Cardiac muscle cell (in vitro differentiated cells and primary cell): Measurements from ENCODE around the gene IGSF9. TPM values are rescaled to one million over a fixed set of nuclear protein-coding genes. Genes with fewer than 3 reads are reported as not detected.
"Not testable (repeated sequence)": the region's sequence is repeated elsewhere in the genome, so short reads cannot be mapped to it uniquely, and the experiment has no call there.

Source experiments
- DNase-seq, 2 donors: peaks; one replicate each; pipeline versions ENCODE4 v3.0.0 to v3.0.0-alpha.2; 2010 to 2017; ENCODE audit warnings: low read depth in 1 of 2, low spot score in 1 of 2
- H3K27ac ChIP-seq: fragments of 200-600 bp; sonication (generic); 2 replicates; pipeline ENCODE4 v1.5.1; 2016
- H3K27me3 ChIP-seq: fragments of 200-600 bp; sonication (generic); 2 replicates; pipeline ENCODE4 v1.6.0; 2016; ENCODE audit warnings: control low read depth
- H3K36me3 ChIP-seq: fragments of 200-600 bp; sonication (generic); 2 replicates; pipeline ENCODE4 v1.5.1; 2016; ENCODE audit warnings: control low read depth
- H3K4me1 ChIP-seq: fragments of 200-600 bp; sonication (generic); 2 replicates; pipeline ENCODE4 v1.8.1; 2017; ENCODE audit warnings: low read depth, mild to moderate bottlenecking, mixed run types
- H3K4me3 ChIP-seq: fragments of 200-600 bp; sonication (generic); 2 replicates; pipeline ENCODE4 v1.5.1; 2016; ENCODE audit warnings: mild to moderate bottlenecking
- H3K9me3 ChIP-seq: fragments of 200-600 bp; sonication (generic); 2 replicates; pipeline ENCODE4 v1.5.1; 2017; ENCODE audit warnings: low read depth, mild to moderate bottlenecking, control low read depth
- polyA plus RNA-seq: library from polyadenylated mRNA; unstranded; fragments of >200 nt; fragmentation: Nextera tagmentation; extraction: Ambion mirVana; gene quantifications from 2 replicates; pipeline ENCODE4 v1.2.1, GENCODE V29; 2016
- total RNA-seq: library from RNA; depleted of rRNA; stranded (reverse); fragments of >200 nt; gene quantifications from 2 replicates; pipeline ENCODE4 v1.2.3, GENCODE V29; 2016
- TF ChIP-seq, protein P1 (sequence below): IDR thresholded peaks from 2 replicates; pipeline ENCODE4 v1.5.1; 2012; ENCODE audit warnings: low read depth, mild to moderate bottlenecking, low read length

IGSF9 gene
- total and polyA plus RNA-seq, 2 experiments from 2014 or later: 1.7 to 2.3 TPM

DNA sequence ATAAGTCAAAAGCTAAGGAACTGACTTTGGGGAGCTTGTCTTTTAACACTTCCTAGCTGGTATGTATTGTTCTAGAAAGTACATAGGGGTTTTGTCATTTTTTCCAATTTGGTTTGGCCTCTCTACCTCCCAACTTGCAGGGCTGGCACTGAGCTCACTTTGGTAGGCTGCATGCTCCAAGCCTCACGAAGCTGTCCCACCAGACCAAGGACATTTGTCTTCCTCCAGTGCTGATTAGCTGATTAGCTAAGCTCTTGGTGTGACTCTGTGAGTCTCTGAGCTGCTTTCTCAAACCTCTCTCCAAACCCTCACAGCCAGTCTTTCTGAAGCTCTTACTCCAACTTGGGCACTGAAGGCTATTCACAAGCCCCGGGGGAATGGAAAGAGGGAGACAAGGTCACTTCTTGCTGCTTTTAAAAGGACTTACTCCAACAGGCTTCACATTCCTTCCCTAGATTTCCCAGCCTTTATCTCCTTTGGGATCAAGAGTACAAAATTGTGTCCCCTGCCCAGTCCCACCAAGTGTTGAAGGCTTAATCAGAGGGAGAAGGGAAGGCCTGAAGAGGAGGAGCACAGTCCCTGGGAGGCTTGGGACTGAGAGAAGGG lies 44.6 kb downstream of the IGSF9 start:
- DNase-seq: no peak
- Histone ChIP-seq H3K9me3 (no peaks in the 10 kb centered on the region), H3K27ac (no peak overlapping the region)

DNA sequence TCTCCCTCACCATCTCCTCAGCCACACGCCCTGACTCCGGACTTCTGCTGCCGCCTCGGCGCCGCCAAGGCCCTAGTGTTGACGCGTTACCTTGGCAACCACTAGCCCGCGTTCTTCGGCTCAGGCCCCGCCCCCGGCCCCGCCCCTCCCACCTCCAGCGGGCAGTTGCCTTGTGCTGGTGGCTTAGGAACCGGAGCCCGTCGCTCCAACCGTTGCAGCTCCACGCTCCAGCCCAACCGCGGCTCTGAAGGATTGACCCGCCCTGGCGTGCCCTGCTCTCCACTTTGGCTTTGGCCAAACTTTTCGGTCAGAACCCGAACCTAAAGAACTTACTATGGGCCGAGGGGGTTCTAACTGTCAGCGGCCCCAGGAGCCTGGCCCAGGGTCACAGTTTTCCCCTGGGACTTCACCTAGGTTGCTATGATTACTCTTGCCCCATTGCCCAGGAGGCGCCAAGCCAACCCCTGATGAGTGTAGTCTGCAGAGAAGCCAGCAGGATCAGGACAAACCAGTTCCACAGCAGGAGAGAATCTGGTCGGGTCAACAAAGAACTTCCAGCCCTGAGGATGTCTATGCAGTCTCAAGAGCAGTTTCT lies 45.2 kb downstream of the IGSF9 start, which contains the start of gene CFAP45:
Gene CFAP45 (minus strand): TSS at position 80 of the 595 bp plus-strand sequence. CDS start 67 bp downstream, at position 13.
- Histone ChIP-seq H3K9me3 (no peaks in the 10 kb centered on the region), H3K4me3 (no peak within 1 kb of the TSS), H3K27ac (no peak within 1 kb of the TSS), H3K36me3 (no peaks in the 10 kb centered on the region), H3K4me1 (peaks cover 9% of the 10 kb centered on the region), H3K27me3 (no peaks in the 10 kb centered on the region)
- peak; percentile 91 to 95 for DNase-seq
- TF ChIP-seq, protein P1, sequence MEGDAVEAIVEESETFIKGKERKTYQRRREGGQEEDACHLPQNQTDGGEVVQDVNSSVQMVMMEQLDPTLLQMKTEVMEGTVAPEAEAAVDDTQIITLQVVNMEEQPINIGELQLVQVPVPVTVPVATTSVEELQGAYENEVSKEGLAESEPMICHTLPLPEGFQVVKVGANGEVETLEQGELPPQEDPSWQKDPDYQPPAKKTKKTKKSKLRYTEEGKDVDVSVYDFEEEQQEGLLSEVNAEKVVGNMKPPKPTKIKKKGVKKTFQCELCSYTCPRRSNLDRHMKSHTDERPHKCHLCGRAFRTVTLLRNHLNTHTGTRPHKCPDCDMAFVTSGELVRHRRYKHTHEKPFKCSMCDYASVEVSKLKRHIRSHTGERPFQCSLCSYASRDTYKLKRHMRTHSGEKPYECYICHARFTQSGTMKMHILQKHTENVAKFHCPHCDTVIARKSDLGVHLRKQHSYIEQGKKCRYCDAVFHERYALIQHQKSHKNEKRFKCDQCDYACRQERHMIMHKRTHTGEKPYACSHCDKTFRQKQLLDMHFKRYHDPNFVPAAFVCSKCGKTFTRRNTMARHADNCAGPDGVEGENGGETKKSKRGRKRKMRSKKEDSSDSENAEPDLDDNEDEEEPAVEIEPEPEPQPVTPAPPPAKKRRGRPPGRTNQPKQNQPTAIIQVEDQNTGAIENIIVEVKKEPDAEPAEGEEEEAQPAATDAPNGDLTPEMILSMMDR: no peak

More for the DNA sequence above, 44.6 kb downstream of the IGSF9 start:
- H3K4me3 ChIP-seq: no peak overlapping the region
- H3K27me3 ChIP-seq: no peaks in the 10 kb centered on the region
- no peaks in the 10 kb centered on the region for H3K36me3 ChIP-seq
- TF ChIP-seq, protein P1: no peak
- peaks cover 9% of the 10 kb centered on the region for H3K4me1 ChIP-seq

DNA sequence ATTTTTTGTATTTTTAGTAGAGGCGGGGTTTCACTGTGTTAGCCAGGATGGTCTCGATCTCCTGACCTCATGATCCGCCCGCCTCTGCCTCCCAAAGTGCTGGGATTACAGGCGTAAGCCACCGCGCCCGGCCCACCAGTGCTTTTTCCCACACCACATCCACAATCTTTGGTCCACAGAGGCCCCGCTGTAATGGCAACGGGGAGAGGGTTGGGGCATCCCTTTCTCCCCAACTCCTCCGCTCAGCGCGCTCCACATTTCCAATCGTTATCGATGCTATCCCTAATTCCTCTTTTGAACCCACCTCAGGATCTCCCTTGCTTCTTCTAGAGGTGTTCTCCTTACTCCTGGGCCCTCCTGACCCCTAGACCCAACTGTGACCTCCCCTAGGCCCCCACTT lies 45.8 kb downstream of the IGSF9 start:
- not testable (repeated sequence) for H3K4me3 ChIP-seq, H3K4me1 ChIP-seq, H3K27ac ChIP-seq

DNA sequence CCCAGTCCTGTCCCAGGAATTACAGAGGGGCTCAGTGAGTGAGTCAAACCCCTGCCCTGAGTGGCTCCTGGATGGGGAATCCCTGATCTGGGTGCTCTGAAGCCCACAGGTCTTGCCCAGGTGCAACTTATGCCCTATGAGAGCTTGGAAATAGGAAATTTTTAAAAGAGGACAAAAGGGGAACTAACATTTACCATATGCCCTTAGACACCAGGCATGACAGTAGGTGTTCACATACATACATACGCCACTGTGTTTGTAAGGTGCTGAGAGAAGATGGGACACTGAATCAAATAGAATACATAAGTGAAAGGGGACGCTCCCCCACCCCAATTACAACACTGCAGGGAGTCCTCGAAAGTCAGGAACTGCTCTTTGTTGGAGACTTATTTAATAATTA lies 46.9 kb downstream of the IGSF9 start:
- no peak overlapping the region for H3K4me3 ChIP-seq
- peaks cover 9% of the 10 kb centered on the region for H3K4me1 ChIP-seq
- no peak overlapping the region for H3K27ac ChIP-seq
- H3K36me3 ChIP-seq: no peaks in the 10 kb centered on the region
- H3K9me3 ChIP-seq: no peaks in the 10 kb centered on the region
- TF ChIP-seq, protein P1: no peak
- H3K27me3 ChIP-seq: no peaks in the 10 kb centered on the region
- no peak for DNase-seq

More for the DNA sequence above, 45.8 kb downstream of the IGSF9 start:
- H3K27me3 ChIP-seq, H3K9me3 ChIP-seq, H3K36me3 ChIP-seq, DNase-seq: not testable (repeated sequence)

DNA sequence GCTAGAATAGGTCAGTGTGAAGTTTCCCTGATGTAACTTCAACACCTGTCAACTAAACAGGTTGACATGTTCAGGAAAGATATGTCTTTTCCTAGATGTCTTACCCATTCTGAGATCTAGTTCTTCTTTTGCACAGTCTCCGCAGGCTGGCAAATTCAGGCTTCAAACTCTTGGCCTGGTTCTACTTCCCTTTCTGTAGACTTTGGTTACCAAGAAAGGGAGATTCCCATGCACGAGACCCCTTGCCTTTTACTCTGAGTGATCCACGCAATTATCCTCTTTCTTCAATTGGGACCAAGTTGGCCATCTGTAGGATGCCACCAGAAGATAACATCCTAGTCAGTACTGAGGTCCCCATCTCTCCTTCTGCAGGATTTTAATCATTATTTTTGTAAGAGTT lies 47.5 kb downstream of the IGSF9 start:
- H3K27ac ChIP-seq: no peak overlapping the region
- no peak overlapping the region for H3K4me3 ChIP-seq
- no peaks in the 10 kb centered on the region for H3K9me3 ChIP-seq
- no peak for DNase-seq
- H3K36me3 ChIP-seq: no peaks in the 10 kb centered on the region
- no peaks in the 10 kb centered on the region for H3K27me3 ChIP-seq
- TF ChIP-seq, protein P1: no peak
- peaks cover 9% of the 10 kb centered on the region for H3K4me1 ChIP-seq

DNA sequence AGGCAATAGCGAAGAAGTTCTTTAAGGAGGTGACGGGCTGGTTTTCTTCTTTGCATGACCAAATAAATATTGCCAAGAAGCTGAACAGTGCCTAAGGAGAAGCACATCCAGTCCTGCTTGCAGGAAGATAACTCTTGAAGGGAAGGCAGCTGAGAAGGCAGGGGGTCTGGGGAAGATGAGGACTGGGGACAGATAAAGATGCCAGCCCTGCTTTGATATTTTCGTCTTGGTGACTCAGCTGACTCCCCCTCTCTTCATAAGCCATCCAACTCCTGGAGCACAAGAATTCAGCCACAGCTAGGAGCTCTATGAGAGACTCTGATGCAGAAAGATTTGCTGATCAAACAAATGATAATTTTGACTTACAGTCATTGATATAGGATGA lies 48.9 kb downstream of the IGSF9 start:
- Histone ChIP-seq H3K4me3 (no peak overlapping the region), H3K4me1 (peaks cover 9% of the 10 kb centered on the region), H3K27me3 (no peaks in the 10 kb centered on the region), H3K9me3 (no peaks in the 10 kb centered on the region), H3K36me3 (no peaks in the 10 kb centered on the region), H3K27ac (no peak overlapping the region)
- TF ChIP-seq, protein P1: no peak
- no peak for DNase-seq
